ENCODE measurements around the gene RFC2. TPM values are rescaled to one million over a fixed set of nuclear protein-coding genes. Genes with fewer than 3 reads are reported as not detected.
"Not testable (repeated sequence)": the region's sequence is repeated elsewhere in the genome, so short reads cannot be mapped to it uniquely, and the experiment has no call there.

RFC2 gene
- total RNA-seq, 6 experiments from 2014 or later = 8.0 to 21.3 (median 12.2) TPM

- intact Hi-C loops (cut with DNase I) = loop anchor here (10.0 kb wide), 4 partner anchors 75 to 335 kb away; partner anchors contain the start of gene TMEM270 (in 1 of the 2)
- no peak for TF ChIP-seq POLR2A (IDR thresholded peaks at IDR 0.05)
- TF ChIP-seq CTCF (IDR thresholded peaks at IDR 0.05) = no peak
These were observed 54.4 kb downstream of the RFC2 start for GRCh38 chr7:74199551-74200355.

GRCh38 chr7:74197449-74198124, 56.6 kb downstream of the RFC2 start:
- no peak overlapping the region for H3K27ac ChIP-seq
- TF ChIP-seq CTCF (IDR thresholded peaks at IDR 0.05) = no peak
- TF ChIP-seq POLR2A (IDR thresholded peaks at IDR 0.05) = no peak
- DNase-seq (no peak), ATAC-seq (peak in 1 of 4 donors; percentile 25)
- H3K4me1 ChIP-seq = no peaks in the 10 kb centered on the region
- peaks cover 0 to 32% (median 15%) of the 10 kb centered on the region in 4 donors for H3K36me3 ChIP-seq
- intact Hi-C loops (cut with DNase I) = no loop called here
- no CpG with 5 or more reads among the region's 9 CpGs for WGBS (ENCODE audit: insufficient coverage, low coverage, low lambda C conversion rate, missing lambda C conversion rate)
- H3K27me3 ChIP-seq = no peaks in the 10 kb centered on the region
- no peak overlapping the region for H3K4me3 ChIP-seq
- H3K9me3 ChIP-seq = no peaks in the 10 kb centered on the region

More at GRCh38 chr7:74199551-74200355, 54.4 kb downstream of the RFC2 start:
- Histone ChIP-seq H3K4me1 (no peaks in the 10 kb centered on the region), H3K27me3 (no peaks in the 10 kb centered on the region), H3K4me3 (no peak overlapping the region), H3K27ac (no peak overlapping the region), H3K9me3 (no peaks in the 10 kb centered on the region), H3K36me3 (peaks cover 0 to 10% (median 3%) of the 10 kb centered on the region in 4 donors)
- ATAC-seq = no peak
- no peak for DNase-seq
- WGBS (ENCODE audit: insufficient coverage, low coverage, low lambda C conversion rate, missing lambda C conversion rate) = 79% methylated on average over 12 of the region's 19 CpGs

GRCh38 chr7:74195968-74196654, 58.1 kb downstream of the RFC2 start:
- H3K27ac ChIP-seq; H3K4me3 ChIP-seq; DNase-seq; H3K4me1 ChIP-seq; intact Hi-C loops (cut with DNase I); H3K9me3 ChIP-seq; H3K27me3 ChIP-seq: not testable (repeated sequence)
- no CpG with 5 or more reads among the region's 19 CpGs for WGBS (ENCODE audit: insufficient coverage, low coverage, low lambda C conversion rate, missing lambda C conversion rate)
- peak in 2 of 4 donors; percentile 10 to 30 for ATAC-seq
- H3K36me3 ChIP-seq = peaks cover 0 to 44% (median 21%) of the 10 kb centered on the region in 4 donors

GRCh38 chr7:74195139-74195860, 58.9 kb downstream of the RFC2 start:
- intact Hi-C loops (cut with DNase I); H3K27me3 ChIP-seq; H3K4me3 ChIP-seq; H3K4me1 ChIP-seq; H3K9me3 ChIP-seq; H3K27ac ChIP-seq; DNase-seq: not testable (repeated sequence)
- 60% methylated on average over 9 of the region's 23 CpGs for WGBS (ENCODE audit: insufficient coverage, low coverage, low lambda C conversion rate, missing lambda C conversion rate)
- ATAC-seq = peak in 2 of 4 donors; percentile 23 to 40
- peaks cover 2 to 52% (median 29%) of the 10 kb centered on the region in 4 donors for H3K36me3 ChIP-seq

GRCh38 chr7:74194686-74195085, 59.5 kb downstream of the RFC2 start:
- H3K27me3 ChIP-seq = no peaks in the 10 kb centered on the region
- 95% methylated on average over 2 of the region's 14 CpGs for WGBS (ENCODE audit: insufficient coverage, low coverage, low lambda C conversion rate, missing lambda C conversion rate)
- no peak overlapping the region for H3K27ac ChIP-seq
- intact Hi-C loops (cut with DNase I) = no loop called here
- no peak for TF ChIP-seq POLR2A (IDR thresholded peaks at IDR 0.05)
- TF ChIP-seq CTCF (IDR thresholded peaks at IDR 0.05) = no peak
- H3K9me3 ChIP-seq = no peaks in the 10 kb centered on the region
- peaks cover 8 to 58% (median 34%) of the 10 kb centered on the region in 4 donors for H3K36me3 ChIP-seq
- no peak for ATAC-seq
- H3K4me1 ChIP-seq = no peaks in the 10 kb centered on the region
- DNase-seq = no peak
- no peak overlapping the region for H3K4me3 ChIP-seq

Data from right lobe of liver (tissue), 6 donors.